OCI-LY1 (cell line): ENCODE data around the gene CLSTN2.

Source experiments
- CTCF ChIP-seq: fragments of 200-600 bp; sonication (generic), shearing (Covaris generic); IDR thresholded peaks from 2 replicates; pipeline ENCODE4 v1.5.1; 2017; ENCODE audit warnings: mild to moderate bottlenecking, antibody characterized with exemption, low read length, moderate library complexity, mixed read lengths
- EZH2 ChIP-seq: fragments of 200-600 bp; sonication (generic), shearing (Covaris generic); IDR thresholded peaks from 2 replicates; pipeline ENCODE4 v1.8.0; 2017; ENCODE audit warnings: borderline replicate concordance, mixed run types, mild to moderate bottlenecking, antibody characterized with exemption, low read length, moderate library complexity, mixed read lengths

DNA sequence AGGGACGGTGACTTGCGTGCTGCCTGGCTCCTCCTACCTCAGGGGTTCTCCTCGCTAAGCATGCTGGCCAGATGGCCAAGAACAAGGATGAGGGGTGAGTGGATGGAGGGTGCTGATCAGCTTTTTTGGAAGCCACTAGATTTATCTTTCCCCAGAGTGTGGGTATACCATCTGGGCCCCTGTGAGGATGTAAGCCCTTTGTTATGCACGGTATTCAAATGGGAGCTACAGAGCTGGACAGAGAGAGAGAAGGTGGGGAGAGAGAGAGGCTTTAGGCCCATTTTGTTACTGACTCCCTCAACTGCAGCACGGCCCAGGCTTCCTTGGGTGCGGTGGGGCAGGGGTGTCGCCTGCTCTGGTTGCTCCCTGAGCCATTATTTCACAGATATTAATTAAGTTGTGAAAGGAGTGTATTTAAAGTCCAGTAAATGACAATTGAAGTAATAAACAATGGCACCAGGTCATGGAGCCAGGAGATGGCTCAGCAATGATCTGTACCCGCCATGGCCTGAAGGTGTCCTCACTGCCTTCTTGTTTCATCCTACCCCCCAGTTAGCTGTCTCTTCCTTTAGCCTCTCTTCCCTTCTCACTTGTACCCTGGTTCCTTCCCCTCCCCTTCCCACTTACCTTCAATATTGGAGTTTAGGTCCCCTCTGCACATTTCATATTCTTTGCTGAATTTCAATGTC lies 158.0 kb downstream of the CLSTN2 start:
- TF ChIP-seq CTCF (peak; percentile 32; the same call in 1 of the 2 replicates), EZH2 (no peak)
